Natural killer cell treated with Interleukin-12 subunit alpha and Interleukin-12 subunit beta and Interleukin-15 and Interleukin-18, amount 100 ng/mL, for 72 hours (primary cell): ENCODE results near the gene C1R. TPM values are rescaled to one million over a fixed set of nuclear protein-coding genes. Genes with fewer than 3 reads are reported as not detected.
"Not testable (repeated sequence)": the region's sequence is repeated elsewhere in the genome, so short reads cannot be mapped to it uniquely, and the experiment has no call there.

Experiments
- ATAC-seq, 2 donors: fragments of 150-1000 bp; cut with Tn5 transposase in 1 of 2; sonication (Bioruptor Pico), chemical (Tn5 transposase) in 1 of 2; 2 replicates each; pipeline ENCODE4 v1.10.0; 2021
- DNase-seq: peaks from one replicate; pipeline ENCODE4 v3.0.0; 2022; ENCODE audit warnings: low spot score
- H3K27ac Mint-ChIP-seq, 2 donors: 1 replicate in 1 of 2; 2 replicates in 1 of 2; pipeline ENCODE4 v1.8.0; 2022; ENCODE audit warnings: mixed read lengths in 2 of 2, mild to moderate bottlenecking in 1 of 2, moderate library complexity in 1 of 2
- H3K27me3 Mint-ChIP-seq, 2 donors: 1 replicate in 1 of 2; 2 replicates in 1 of 2; pipeline ENCODE4 v1.8.0; 2022; ENCODE audit warnings: mixed read lengths in 2 of 2
- H3K36me3 Mint-ChIP-seq: one replicate; pipeline ENCODE4 v1.8.0; 2022; ENCODE audit warnings: mixed read lengths
- H3K4me1 Mint-ChIP-seq, 2 donors: 1 replicate in 1 of 2; 2 replicates in 1 of 2; pipeline ENCODE4 v1.8.0; 2022; ENCODE audit warnings: low read depth in 2 of 2, mixed read lengths in 2 of 2, mild to moderate bottlenecking in 1 of 2
- H3K4me3 Mint-ChIP-seq: one replicate; pipeline ENCODE4 v1.8.0; 2022; ENCODE audit warnings: mixed read lengths
- H3K9me3 Mint-ChIP-seq: 2 replicates; pipeline ENCODE4 v1.8.0; 2022; ENCODE audit warnings: mixed read lengths
- total RNA-seq, 2 donors: library from RNA; stranded (reverse); gene quantifications; one replicate each; pipeline ENCODE4 v1.2.3, GENCODE V29; 2022

C1R gene
- total RNA-seq, 2 donors from 2014 or later = 1.6 to 1.7 TPM

- Mint-ChIP-seq H3K4me1 (peaks cover 6% of the 10 kb centered on the region in 2 donors), H3K9me3 (no peaks in the 10 kb centered on the region), H3K27ac (no peak overlapping the region), H3K4me3 (no peak overlapping the region), H3K36me3 (no peaks in the 10 kb centered on the region), H3K27me3 (no peaks in the 10 kb centered on the region)
- ATAC-seq = no peak
- DNase-seq = no peak
Observed at GRCh38 chr12:7039403-7039802, 52.8 kb downstream of the C1R start.

DNA sequence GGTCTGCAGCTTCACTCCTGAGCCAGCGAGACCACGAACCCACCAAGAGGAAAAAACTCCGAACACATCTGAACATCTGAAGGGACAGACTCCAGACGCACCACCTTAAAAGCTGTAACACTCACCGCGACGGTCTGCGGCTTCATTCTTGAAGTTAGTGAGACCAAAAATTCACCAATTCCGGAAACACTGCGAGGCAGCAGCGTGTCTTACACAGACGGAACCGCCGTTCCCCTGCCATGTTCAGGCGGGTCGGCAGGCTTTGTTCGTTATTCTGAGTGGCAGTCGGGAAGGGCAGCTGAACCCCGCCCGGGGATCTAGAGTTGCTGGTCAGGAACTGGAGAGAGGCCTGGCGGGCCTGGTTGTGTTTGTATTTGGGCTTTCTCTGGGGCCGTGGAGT, 53.7 kb downstream of the C1R start:
- Mint-ChIP-seq H3K27ac (no peak overlapping the region), H3K4me1 (peaks cover 6% of the 10 kb centered on the region in 2 donors), H3K9me3 (no peaks in the 10 kb centered on the region), H3K4me3 (no peak overlapping the region), H3K36me3 (no peaks in the 10 kb centered on the region), H3K27me3 (no peaks in the 10 kb centered on the region)
- DNase-seq = no peak
- no peak for ATAC-seq

DNA sequence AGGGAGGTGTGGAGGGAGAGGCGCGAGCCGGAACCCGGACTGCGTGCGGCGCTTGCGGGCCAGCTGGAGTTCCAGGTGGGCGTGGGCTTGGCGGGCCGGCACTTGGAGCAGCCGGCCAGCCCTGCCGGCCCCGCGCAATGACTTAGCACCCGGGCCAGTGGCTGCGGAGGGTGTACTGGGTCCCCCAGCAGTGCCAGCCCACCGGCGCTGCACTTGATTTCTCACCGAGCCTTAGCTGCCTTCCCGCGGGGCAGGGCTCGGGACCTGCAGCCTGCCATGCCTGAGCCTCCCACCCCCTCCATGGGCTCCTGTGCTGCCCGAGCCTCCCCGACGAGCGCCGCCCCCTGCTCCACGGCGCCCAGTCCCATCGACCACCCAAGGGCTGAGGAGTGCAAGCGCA, 54.8 kb downstream of the C1R start:
- H3K27me3 Mint-ChIP-seq, ATAC-seq, H3K27ac Mint-ChIP-seq, H3K9me3 Mint-ChIP-seq, H3K4me1 Mint-ChIP-seq, H3K36me3 Mint-ChIP-seq, H3K4me3 Mint-ChIP-seq, DNase-seq: not testable (repeated sequence)

GRCh38 chr12:7035463-7035862, 56.8 kb downstream of the C1R start:
- no peak for ATAC-seq
- H3K4me3 Mint-ChIP-seq = no peak overlapping the region
- peaks cover 0 to 2% of the 10 kb centered on the region in 2 donors for H3K27me3 Mint-ChIP-seq
- H3K27ac Mint-ChIP-seq = no peak overlapping the region
- DNase-seq = no peak
- H3K4me1 Mint-ChIP-seq = peaks cover 6% of the 10 kb centered on the region in 2 donors
- H3K36me3 Mint-ChIP-seq = no peaks in the 10 kb centered on the region
- no peaks in the 10 kb centered on the region for H3K9me3 Mint-ChIP-seq

GRCh38 chr12:7034464-7034863, 57.8 kb downstream of the C1R start:
- Mint-ChIP-seq H3K36me3 (no peaks in the 10 kb centered on the region), H3K9me3 (no peaks in the 10 kb centered on the region), H3K27me3 (peaks cover 0 to 2% of the 10 kb centered on the region in 2 donors), H3K4me3 (no peak overlapping the region), H3K27ac (no peak overlapping the region), H3K4me1 (peaks cover 6% of the 10 kb centered on the region in 2 donors)
- DNase-seq = no peak
- no peak for ATAC-seq

- Mint-ChIP-seq H3K27ac (no peak overlapping the region), H3K4me3 (no peak overlapping the region), H3K27me3 (peaks cover 0 to 2% of the 10 kb centered on the region in 2 donors), H3K9me3 (no peaks in the 10 kb centered on the region), H3K36me3 (no peaks in the 10 kb centered on the region), H3K4me1 (peaks cover 6% of the 10 kb centered on the region in 2 donors)
- ATAC-seq = no peak
- DNase-seq = no peak
Observed at GRCh38 chr12:7032990-7033389, 59.3 kb downstream of the C1R start.

DNA sequence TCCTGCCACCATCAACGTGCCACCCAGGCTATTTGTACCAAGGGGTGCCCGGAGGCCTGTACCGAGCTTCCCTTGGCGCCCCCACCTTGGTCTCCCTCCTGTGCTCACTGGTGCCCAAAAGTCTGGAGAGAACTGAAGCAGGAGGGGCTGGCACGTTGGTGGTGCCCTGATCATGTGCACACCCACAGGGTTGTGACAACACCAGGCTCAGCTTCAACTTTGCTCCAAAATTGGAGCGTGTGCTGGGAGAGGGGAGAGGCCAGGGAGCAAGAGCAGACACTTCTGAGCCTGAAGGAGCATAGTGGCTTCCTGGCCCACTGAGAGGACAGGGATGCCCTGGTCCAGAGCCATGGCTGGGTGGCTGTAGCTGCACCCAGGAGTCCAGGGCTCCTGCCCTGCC, 60.9 kb downstream of the C1R start:
- Mint-ChIP-seq H3K9me3 (no peaks in the 10 kb centered on the region), H3K4me1 (no peaks in the 10 kb centered on the region), H3K27me3 (peaks cover 0 to 2% of the 10 kb centered on the region in 2 donors), H3K27ac (no peak overlapping the region), H3K4me3 (no peak overlapping the region), H3K36me3 (no peaks in the 10 kb centered on the region)
- DNase-seq (no peak), ATAC-seq (peak in 1 of 2 donors; percentile 15)

Other genes starting within 250 kb of the C1R start
- 100 to 1,000 TPM in 1 of 2 donors, 10 to 100 TPM in 1; 40.7 to 105 TPM for gene CDCA3, start 241.2 kb downstream of the C1R start, total RNA-seq
- 100 to 1,000 TPM in 1 of 2 donors, 10 to 100 TPM in 1; 91.7 to 105 TPM for gene USP5, start 240.3 kb downstream of the C1R start, total RNA-seq
- gene TPI1, start 224.9 kb downstream of the C1R start, total RNA-seq = 1,000 to 10,000 TPM; 1,157 to 1,903 TPM
- gene SPSB2, start 219.1 kb downstream of the C1R start, total RNA-seq = 1 to 10 TPM; 6.0 to 6.9 TPM
- gene LRRC23, start 187.6 kb downstream of the C1R start, total RNA-seq = 1 to 10 TPM; 3.2 to 7.1 TPM
- 100 to 1,000 TPM; 151 to 158 TPM for gene ENO2, start 177.9 kb downstream of the C1R start, total RNA-seq
- 10 to 100 TPM; 36.5 to 62.2 TPM for gene ATN1, start 164.5 kb downstream of the C1R start, total RNA-seq
- gene RNU7-1, start 148.6 kb downstream of the C1R start, total RNA-seq = not detected
- gene C12orf57, start 148.4 kb downstream of the C1R start, total RNA-seq = 100 to 1,000 TPM in 1 of 2 donors, 10 to 100 TPM in 1; 89.7 to 106 TPM
- gene PTPN6, start 141.1 kb downstream of the C1R start, total RNA-seq = 100 to 1,000 TPM in 1 of 2 donors, 10 to 100 TPM in 1; 71.6 to 131 TPM
- 100 to 1,000 TPM; 227 to 350 TPM for gene PHB2, start 121.8 kb downstream of the C1R start, total RNA-seq
- 100 to 1,000 TPM in 1 of 2 donors, 10 to 100 TPM in 1; 74.9 to 141 TPM for gene EMG1, start 121.5 kb downstream of the C1R start, total RNA-seq
- 10 to 100 TPM; 25.4 to 31.9 TPM for gene LPCAT3, start 74.0 kb downstream of the C1R start, total RNA-seq
- 1 to 10 TPM; 1.3 to 4.3 TPM for gene C1S, start 31.7 kb downstream of the C1R start, total RNA-seq
- gene C1RL, start 16.8 kb upstream of the C1R start, total RNA-seq = 10 to 100 TPM; 24.8 to 29.1 TPM
- gene RBP5, start 36.4 kb upstream of the C1R start, total RNA-seq = not detected
- 10 to 100 TPM; 36.3 to 40.0 TPM for gene CLSTN3, start 37.9 kb upstream of the C1R start, total RNA-seq
- 10 to 100 TPM; 24.0 to 42.8 TPM for gene PEX5, start 97.2 kb upstream of the C1R start, total RNA-seq
- not detected for gene ACSM4, start 211.6 kb upstream of the C1R start, total RNA-seq